Glutamatergic neuron (in vitro differentiated cells): Measurements from ENCODE around the gene MST1. TPM values are rescaled to one million over a fixed set of nuclear protein-coding genes. Genes with fewer than 3 reads are reported as not detected.
A peak's percentile ranks its signal among the peaks of the same experiment; 100 is the strongest.

Experiments used
- DNase-seq: peaks from one replicate; pipeline ENCODE4 v3.0.0; 2022
- H3K27ac Mint-ChIP-seq: one replicate; pipeline ENCODE4 v1.8.0; 2020; ENCODE audit warnings: mild to moderate bottlenecking, mixed read lengths, inconsistent platforms; ENCODE audit not compliant: unreplicated experiment
- H3K27me3 Mint-ChIP-seq: one replicate; pipeline ENCODE4 v1.8.0; 2020; ENCODE audit warnings: mild to moderate bottlenecking, moderate library complexity, mixed read lengths, inconsistent platforms; ENCODE audit not compliant: unreplicated experiment
- H3K36me3 Mint-ChIP-seq: one replicate; pipeline ENCODE4 v1.8.0; 2020; ENCODE audit warnings: mild to moderate bottlenecking, mixed read lengths, inconsistent platforms; ENCODE audit not compliant: unreplicated experiment
- H3K4me1 Mint-ChIP-seq: one replicate; pipeline ENCODE4 v1.8.0; 2020; ENCODE audit warnings: mild to moderate bottlenecking, low read depth, mixed read lengths, inconsistent platforms; ENCODE audit not compliant: unreplicated experiment
- H3K4me3 Mint-ChIP-seq: one replicate; pipeline ENCODE4 v1.8.0; 2020; ENCODE audit warnings: mild to moderate bottlenecking, mixed read lengths, inconsistent platforms; ENCODE audit not compliant: unreplicated experiment
- H3K9me3 Mint-ChIP-seq: one replicate; pipeline ENCODE4 v1.8.0; 2020; ENCODE audit warnings: mild to moderate bottlenecking, moderate library complexity, mixed read lengths, inconsistent platforms; ENCODE audit not compliant: unreplicated experiment
- total RNA-seq: library from RNA; stranded (reverse); fragmentation: NEBNext Ultra II Directional; extraction: Animal tissue kit (Norgen Biotek cat#: 25700); gene quantifications from one replicate; pipeline ENCODE4 v1.2.1, GENCODE V29; 2021; ENCODE audit not compliant: unreplicated experiment
- TF ChIP-seq, protein P1 (sequence below): fragments of 200-600 bp; sonication (generic); IDR thresholded peaks from one replicate; pipeline ENCODE4 v1.5.0; 2021; ENCODE audit not compliant: partially characterized antibody, unreplicated experiment

MST1 gene
- total RNA-seq, 1 donor from 2014 or later, result 23.4 TPM

DNA sequence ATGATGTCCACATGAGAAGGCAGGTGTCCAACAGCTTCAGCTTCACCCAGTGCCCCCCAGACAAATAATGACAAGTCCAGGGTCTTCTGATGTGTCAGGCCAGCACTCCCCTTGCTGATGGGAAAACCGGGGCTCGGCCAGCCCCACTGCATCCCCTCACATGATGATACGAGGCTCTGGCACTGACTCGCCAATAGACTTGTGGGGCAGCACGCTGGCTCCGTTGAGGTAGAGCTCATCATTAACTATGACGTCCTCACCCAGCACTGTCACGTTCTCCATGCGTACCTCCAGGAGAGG is 32.3 kb upstream of the MST1 start:
- Mint-ChIP-seq H3K27ac (no peak overlapping the region), H3K4me1 (peaks cover 7% of the 10 kb centered on the region), H3K27me3 (peaks cover 19% of the 10 kb centered on the region), H3K36me3 (no peaks in the 10 kb centered on the region), H3K9me3 (peaks cover 16% of the 10 kb centered on the region), H3K4me3 (no peak overlapping the region)
- no peak for DNase-seq
- TF ChIP-seq, protein P1, sequence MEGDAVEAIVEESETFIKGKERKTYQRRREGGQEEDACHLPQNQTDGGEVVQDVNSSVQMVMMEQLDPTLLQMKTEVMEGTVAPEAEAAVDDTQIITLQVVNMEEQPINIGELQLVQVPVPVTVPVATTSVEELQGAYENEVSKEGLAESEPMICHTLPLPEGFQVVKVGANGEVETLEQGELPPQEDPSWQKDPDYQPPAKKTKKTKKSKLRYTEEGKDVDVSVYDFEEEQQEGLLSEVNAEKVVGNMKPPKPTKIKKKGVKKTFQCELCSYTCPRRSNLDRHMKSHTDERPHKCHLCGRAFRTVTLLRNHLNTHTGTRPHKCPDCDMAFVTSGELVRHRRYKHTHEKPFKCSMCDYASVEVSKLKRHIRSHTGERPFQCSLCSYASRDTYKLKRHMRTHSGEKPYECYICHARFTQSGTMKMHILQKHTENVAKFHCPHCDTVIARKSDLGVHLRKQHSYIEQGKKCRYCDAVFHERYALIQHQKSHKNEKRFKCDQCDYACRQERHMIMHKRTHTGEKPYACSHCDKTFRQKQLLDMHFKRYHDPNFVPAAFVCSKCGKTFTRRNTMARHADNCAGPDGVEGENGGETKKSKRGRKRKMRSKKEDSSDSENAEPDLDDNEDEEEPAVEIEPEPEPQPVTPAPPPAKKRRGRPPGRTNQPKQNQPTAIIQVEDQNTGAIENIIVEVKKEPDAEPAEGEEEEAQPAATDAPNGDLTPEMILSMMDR, result no peak

DNA sequence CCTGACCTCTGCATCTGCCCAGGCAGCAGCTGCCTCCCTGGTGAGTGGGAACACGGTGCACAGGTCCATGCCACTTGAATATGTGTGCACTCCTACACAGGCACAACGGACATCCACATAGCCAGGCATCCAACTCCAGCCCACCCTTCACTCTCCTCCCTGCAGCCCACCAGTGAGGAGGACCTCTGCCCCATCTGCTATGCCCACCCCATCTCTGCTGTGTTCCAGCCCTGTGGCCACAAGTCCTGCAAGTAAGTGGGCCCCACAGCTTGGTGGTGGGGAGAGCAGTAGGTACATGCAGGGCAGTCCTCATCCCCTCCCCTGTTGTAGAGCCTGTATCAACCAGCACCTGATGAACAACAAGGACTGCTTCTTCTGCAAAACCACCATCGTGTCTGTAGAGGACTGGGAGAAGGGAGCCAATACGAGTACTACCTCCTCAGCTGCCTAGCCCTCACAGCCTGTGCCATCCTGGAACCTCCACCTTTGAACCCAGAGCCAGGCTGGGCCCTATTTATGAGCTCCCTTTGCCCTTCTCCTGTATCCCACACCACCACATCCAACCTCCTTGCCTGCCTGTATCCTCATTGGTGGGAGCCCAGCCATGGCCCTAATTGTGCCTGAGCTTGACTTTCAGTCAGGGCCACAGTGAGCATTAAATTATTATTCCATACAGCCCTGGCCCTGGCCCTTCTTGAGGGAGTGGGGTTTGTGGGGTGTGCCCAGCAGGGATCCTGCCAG is 31.8 kb upstream of the MST1 start:
- Mint-ChIP-seq H3K4me3 (peak overlapping the region; percentile 26), H3K9me3 (peaks cover 16% of the 10 kb centered on the region)

DNA sequence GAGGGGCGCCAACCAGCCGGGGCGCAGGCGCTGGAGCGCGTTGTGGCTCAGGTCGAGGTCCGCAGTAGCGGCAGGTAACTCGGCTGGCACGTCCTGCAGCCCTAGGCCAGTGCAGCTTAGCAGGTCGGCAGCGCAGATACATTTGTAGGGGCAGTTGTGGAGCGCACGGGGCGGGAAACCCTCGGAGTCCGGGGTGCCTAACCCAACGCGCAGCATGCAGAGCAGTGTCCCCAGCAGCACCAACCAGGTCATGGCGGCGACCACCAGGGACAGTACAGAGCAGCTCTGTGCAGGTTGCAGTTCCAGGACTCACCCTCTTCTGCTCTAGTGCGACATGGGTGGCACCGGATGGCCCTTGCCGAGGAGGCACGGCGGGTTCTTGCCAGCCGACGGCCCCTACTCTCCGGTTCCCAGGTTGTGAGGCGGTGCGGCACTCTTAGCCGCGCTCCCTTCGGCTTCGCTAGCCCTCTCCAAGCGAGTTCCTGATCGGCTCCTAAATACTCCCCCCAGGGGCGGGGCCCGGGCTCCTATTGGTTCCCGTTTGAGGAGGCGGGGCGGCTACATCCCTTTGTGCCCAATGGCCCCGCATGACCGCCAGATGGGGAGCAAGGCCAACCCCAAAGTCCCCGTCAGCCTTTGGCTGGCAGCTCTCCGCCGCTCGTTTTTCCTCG is 30.1 kb upstream of the MST1 start, which contains the start of gene AMIGO3:
AMIGO3 (minus strand) TSS at position 471 of the 671 bp plus-strand sequence; CDS start at position 252, 219 bp downstream.
- Mint-ChIP-seq H3K27me3 (peaks cover 20% of the 10 kb centered on the region), H3K36me3 (no peaks in the 10 kb centered on the region), H3K4me3 (peak within 1 kb of the TSS; percentile 87), H3K27ac (peak within 1 kb of the TSS; percentile 92), H3K4me1 (peaks cover 7% of the 10 kb centered on the region), H3K9me3 (peaks cover 18% of the 10 kb centered on the region)
- peak; percentile 97 for DNase-seq
- TF ChIP-seq, protein P1, result peak; percentile 71

More for the DNA sequence above, 31.8 kb upstream of the MST1 start:
- DNase-seq, result no peak
- Mint-ChIP-seq H3K27ac (peak overlapping the region; percentile 43), H3K4me1 (peaks cover 7% of the 10 kb centered on the region), H3K27me3 (peaks cover 19% of the 10 kb centered on the region), H3K36me3 (no peaks in the 10 kb centered on the region)
- TF ChIP-seq, protein P1, result no peak

DNA sequence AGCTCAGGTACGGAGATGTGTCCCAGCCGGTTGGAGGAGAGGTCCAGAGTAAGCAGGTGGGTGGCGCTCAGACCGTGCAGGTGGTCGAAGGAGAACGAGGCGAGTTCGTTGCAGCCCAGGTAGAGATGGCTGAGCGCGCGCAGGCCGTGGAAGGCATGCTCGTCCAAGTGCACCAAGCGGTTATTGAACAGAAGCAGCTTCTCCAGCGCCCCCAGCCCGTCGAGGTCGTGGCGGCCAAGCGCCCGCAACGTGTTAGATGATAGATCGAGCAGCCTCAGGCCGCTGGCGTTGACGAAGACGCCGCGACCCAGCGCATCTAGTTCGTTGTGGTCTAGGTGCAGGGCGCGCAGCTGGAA is 29.6 kb upstream of the MST1 start:
- TF ChIP-seq, protein P1, result no peak
- peaks cover 20% of the 10 kb centered on the region for H3K27me3 Mint-ChIP-seq
- H3K27ac Mint-ChIP-seq, result peak overlapping the region; percentile 92
- H3K4me1 Mint-ChIP-seq, result peaks cover 9% of the 10 kb centered on the region
- DNase-seq, result peak; percentile 49
- peaks cover 18% of the 10 kb centered on the region for H3K9me3 Mint-ChIP-seq
- peak overlapping the region; percentile 87 for H3K4me3 Mint-ChIP-seq
- no peaks in the 10 kb centered on the region for H3K36me3 Mint-ChIP-seq
